Nephron progenitor cell (in vitro differentiated cells): Measurements from ENCODE around the gene ATP1A4.

Source experiments
- DNase-seq: peaks from one replicate; pipeline ENCODE4 v3.0.0; 2021
- H3K27ac Mint-ChIP-seq: 2 replicates; pipeline ENCODE4 v1.8.0; 2021; ENCODE audit warnings: mild to moderate bottlenecking, moderate library complexity, mixed read lengths
- H3K27me3 Mint-ChIP-seq: 2 replicates; pipeline ENCODE4 v1.8.0; 2021; ENCODE audit warnings: mild to moderate bottlenecking, low read depth, mixed read lengths; ENCODE audit not compliant: poor library complexity
- H3K36me3 Mint-ChIP-seq: 2 replicates; pipeline ENCODE4 v1.8.0; 2021; ENCODE audit warnings: low read depth, mixed read lengths
- H3K4me1 Mint-ChIP-seq: 2 replicates; pipeline ENCODE4 v1.8.0; 2021; ENCODE audit warnings: mixed read lengths
- H3K4me3 Mint-ChIP-seq: 2 replicates; pipeline ENCODE4 v1.8.0; 2021; ENCODE audit warnings: mild to moderate bottlenecking, moderate library complexity, mixed read lengths
- H3K9me3 Mint-ChIP-seq: 2 replicates; pipeline ENCODE4 v1.8.0; 2021; ENCODE audit warnings: mild to moderate bottlenecking, moderate library complexity, mixed read lengths
- CTCF ChIP-seq: fragments of 200-600 bp; sonication (generic); IDR thresholded peaks from 2 replicates; pipeline ENCODE4 v1.5.0; 2021; ENCODE audit warnings: antibody characterized with exemption

Gene ATP1A4

GRCh38 chr1:160191756-160192155 is 40.4 kb downstream of the ATP1A4 start:
- Mint-ChIP-seq H3K4me1 (peaks cover 36% of the 10 kb centered on the region), H3K27me3 (peaks cover 7% of the 10 kb centered on the region), H3K27ac (no peak overlapping the region), H3K9me3 (no peaks in the 10 kb centered on the region), H3K4me3 (no peak overlapping the region), H3K36me3 (no peaks in the 10 kb centered on the region)
- TF ChIP-seq CTCF: no peak
- no peak for DNase-seq

GRCh38 chr1:160192234-160192633 is 40.8 kb downstream of the ATP1A4 start:
- no peak for TF ChIP-seq CTCF
- Mint-ChIP-seq H3K36me3 (no peaks in the 10 kb centered on the region), H3K9me3 (no peaks in the 10 kb centered on the region), H3K4me1 (peaks cover 31% of the 10 kb centered on the region), H3K4me3 (no peak overlapping the region), H3K27me3 (peaks cover 11% of the 10 kb centered on the region), H3K27ac (no peak overlapping the region)
- DNase-seq: no peak

DNA sequence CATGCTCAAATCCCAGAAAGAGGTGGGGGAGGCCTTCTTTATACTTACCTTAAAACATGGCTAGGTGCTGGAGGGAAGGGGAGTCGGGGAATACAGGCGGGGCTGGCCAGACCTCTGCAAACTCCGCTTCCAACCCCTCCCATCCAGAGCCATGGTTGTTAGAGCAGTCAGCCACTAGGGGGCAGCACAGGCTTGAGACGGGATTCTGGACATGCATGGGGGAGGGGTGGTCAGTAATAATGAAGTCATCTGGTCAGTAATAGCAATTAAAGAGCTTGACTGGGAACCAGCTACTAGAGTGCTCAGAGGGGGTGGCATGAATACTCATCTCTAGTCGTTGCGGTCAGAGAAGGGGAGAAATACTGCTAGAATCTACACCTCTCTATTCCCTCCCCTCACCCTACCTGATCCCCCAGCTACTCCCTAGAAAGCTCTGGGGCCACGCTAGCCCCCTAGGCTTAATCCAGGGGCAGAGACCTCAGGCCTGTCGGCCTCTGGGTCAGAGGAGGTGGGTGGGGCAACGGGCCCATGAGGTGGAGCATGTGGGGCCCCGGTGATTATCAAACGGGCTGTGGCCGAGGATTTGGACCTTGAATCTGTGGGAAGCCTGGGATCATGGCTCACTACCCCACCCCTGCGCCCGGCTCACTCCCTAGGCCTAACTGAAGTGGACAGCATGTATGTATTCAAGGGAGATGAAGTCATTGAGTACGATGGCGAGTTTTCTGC is 41.9 kb downstream of the ATP1A4 start:
- Mint-ChIP-seq H3K9me3 (no peaks in the 10 kb centered on the region), H3K4me1 (peaks cover 21% of the 10 kb centered on the region), H3K4me3 (no peak overlapping the region), H3K36me3 (no peaks in the 10 kb centered on the region), H3K27me3 (peaks cover 13% of the 10 kb centered on the region), H3K27ac (no peak overlapping the region)
- peak; percentile 94 for DNase-seq
- peak; percentile 89 for TF ChIP-seq CTCF

DNA sequence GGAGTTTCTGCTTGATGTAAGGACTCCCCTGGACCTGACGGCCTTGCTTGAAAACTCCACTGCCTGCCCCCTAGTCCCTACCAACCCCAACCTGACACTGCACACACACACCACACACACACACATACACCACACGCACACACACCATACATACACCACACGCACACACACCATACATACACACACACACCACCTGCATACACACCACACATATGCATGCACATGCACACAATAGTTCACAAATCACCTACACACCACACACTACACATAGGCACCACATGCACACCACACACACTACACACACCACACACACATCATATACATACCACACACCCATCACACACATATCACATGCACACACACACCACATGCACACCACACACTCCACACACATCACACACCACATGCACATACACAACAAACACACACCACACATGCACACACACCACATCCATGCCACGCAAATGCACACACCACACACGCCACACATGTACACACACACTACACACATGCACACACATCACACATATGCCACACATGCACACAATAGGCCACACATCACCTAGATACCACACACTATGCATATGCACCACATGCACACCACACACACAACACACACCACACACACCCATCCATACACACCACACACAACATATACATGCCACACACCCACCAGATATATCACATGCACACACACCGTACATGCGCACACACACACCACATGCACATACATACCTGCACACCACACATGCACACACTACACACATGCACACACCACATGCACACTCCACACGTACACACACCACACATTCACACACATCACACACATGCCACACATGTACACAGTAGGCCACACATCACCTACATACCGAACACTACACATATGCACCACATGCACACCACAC is 42.7 kb downstream of the ATP1A4 start:
- TF ChIP-seq CTCF: no peak
- Mint-ChIP-seq H3K9me3 (no peaks in the 10 kb centered on the region), H3K4me1 (peaks cover 13% of the 10 kb centered on the region), H3K36me3 (no peaks in the 10 kb centered on the region), H3K27ac (no peak overlapping the region), H3K4me3 (no peak overlapping the region), H3K27me3 (peaks cover 11% of the 10 kb centered on the region)
- no peak for DNase-seq

DNA sequence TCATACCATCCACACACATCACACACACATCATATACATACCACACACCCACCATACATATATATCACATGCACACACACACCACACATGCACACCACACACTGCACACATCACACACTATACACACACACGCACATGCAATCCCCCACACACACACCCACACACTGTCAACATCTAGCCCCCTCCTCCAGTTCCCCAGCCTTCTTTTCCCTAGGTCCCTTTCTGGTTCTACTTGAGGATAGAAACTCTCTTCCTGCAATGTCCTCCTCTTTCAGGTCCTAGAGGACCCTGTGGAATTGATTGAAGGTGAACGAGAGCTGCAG is 43.3 kb downstream of the ATP1A4 start:
- H3K27ac Mint-ChIP-seq: no peak overlapping the region
- no peaks in the 10 kb centered on the region for H3K9me3 Mint-ChIP-seq
- DNase-seq: no peak
- no peaks in the 10 kb centered on the region for H3K36me3 Mint-ChIP-seq
- H3K4me3 Mint-ChIP-seq: no peak overlapping the region
- H3K27me3 Mint-ChIP-seq: peaks cover 9% of the 10 kb centered on the region
- no peak for TF ChIP-seq CTCF
- H3K4me1 Mint-ChIP-seq: peaks cover 7% of the 10 kb centered on the region
